ENCODE measurements around the gene SH3PXD2B. TPM values are rescaled to one million over a fixed set of nuclear protein-coding genes. Genes with fewer than 3 reads are reported as not detected.

Gene SH3PXD2B
- total RNA-seq, 1 donor from 2014 or later = 62.4 TPM

DNA sequence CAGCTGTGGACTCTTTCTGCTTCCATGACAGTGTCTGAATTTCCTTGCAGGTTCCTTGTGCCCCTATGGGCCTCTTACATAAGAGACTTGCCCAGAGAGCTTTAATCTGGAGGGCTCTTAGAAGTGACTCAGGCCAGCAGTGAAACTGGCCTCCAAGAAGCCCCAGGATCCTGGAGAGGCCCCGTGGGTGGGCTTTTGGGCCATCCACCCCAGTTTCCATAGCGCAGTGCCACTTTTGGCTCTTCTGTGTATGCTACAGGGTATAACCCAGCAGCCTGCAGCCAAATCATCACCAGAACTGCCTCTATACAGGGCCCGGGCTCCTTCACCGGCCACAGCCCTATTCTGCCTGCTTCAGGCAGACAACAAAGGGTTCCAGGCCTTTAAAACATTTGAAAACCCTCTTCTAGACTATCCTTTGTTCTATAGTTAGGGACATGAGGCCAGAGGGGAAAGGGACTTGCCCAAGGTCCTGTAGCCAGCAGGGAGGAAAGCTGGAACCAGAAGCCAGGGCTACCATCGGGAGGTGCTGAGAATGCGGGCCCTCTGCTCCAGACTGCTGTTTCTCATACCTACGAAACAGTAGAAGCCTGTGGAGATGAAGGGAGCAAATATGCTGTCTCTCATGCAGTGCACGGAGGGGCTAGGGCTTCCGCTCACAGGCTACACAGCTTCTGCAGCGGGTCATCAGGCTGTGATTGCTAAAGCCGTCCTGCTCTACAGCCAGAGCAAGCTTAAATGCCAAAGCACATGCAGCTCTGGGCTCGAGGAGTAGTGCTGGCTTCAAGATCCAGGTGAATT, 18.0 kb downstream of the SH3PXD2B start:
- TF ChIP-seq CTCF (IDR thresholded peaks at IDR 0.05; ENCODE audit: insufficient read depth, low read length, poor library complexity, severe bottlenecking) = no peak
- no peak for DNase-seq (ENCODE audit: low read depth)
- Histone ChIP-seq H3K36me3 (ENCODE audit: control insufficient read depth, insufficient read depth, low read length) (no peaks in the 10 kb centered on the region), H3K4me3 (ENCODE audit: low read depth, low read length) (no peak overlapping the region), H3K27me3 (ENCODE audit: control insufficient read depth, insufficient read depth, low read length) (no peaks in the 10 kb centered on the region)

DNA sequence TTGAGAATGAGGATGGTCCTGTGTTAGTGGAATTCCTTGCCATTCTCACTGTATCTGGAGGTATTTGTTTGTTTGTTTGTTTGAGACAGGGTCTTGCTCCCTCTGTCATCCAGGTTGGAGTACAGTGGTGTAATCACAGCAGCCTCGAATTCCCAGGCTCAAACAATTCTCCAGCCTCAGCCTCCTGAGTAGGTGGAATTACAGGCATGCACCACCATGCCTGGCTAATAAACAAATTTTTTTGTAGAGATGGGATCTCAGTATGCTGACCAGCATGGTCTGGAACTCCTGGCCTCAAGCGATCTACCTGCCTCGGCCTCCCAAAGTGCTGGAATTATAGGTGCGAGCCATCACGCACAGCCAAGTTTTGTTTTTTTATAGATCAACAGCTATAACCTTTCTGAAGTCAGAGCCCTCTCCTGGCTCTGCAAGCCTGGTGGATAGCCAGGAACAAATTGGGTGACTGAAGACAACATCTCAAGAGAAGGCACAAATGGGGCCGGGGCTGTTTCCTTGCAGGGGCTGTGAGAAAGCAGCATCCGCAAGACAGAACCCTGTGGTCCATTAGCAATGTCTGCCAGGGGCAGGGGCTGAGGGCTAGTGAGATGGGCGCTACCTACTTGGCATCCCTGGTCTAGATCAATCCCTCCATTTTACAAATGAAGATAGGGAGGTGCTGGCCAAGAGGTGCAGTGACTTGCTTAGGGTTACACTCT, 18.8 kb downstream of the SH3PXD2B start:
- Histone ChIP-seq H3K27me3 (ENCODE audit: control insufficient read depth, insufficient read depth, low read length) (no peaks in the 10 kb centered on the region), H3K36me3 (ENCODE audit: control insufficient read depth, insufficient read depth, low read length) (no peaks in the 10 kb centered on the region), H3K4me3 (ENCODE audit: low read depth, low read length) (no peak overlapping the region)
- no peak for DNase-seq (ENCODE audit: low read depth)
- TF ChIP-seq CTCF (IDR thresholded peaks at IDR 0.05; ENCODE audit: insufficient read depth, low read length, poor library complexity, severe bottlenecking) = no peak

DNA sequence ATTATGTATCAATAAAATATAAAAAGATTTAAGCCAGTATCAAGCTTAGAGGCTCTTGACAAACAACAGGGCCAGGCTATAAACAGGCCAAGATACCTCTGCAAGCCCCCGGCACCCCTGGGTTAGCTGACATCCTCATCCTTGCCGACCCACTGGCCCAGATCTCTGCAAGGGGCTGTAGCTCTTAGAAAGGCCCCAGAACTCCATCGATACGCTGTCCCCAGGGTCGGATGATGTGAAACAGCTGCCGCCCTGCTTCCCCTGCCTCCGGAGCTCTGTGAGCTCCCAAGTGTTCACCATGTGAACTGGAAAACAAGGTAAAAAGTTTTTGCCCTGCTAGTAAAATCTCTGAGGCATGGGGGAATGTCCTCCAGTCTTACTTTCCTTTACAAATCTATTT, 20.1 kb downstream of the SH3PXD2B start:
- TF ChIP-seq CTCF (IDR thresholded peaks at IDR 0.05; ENCODE audit: insufficient read depth, low read length, poor library complexity, severe bottlenecking) = no peak
- Histone ChIP-seq H3K27me3 (ENCODE audit: control insufficient read depth, insufficient read depth, low read length) (no peaks in the 10 kb centered on the region), H3K4me3 (ENCODE audit: low read depth, low read length) (no peak overlapping the region), H3K36me3 (ENCODE audit: control insufficient read depth, insufficient read depth, low read length) (no peaks in the 10 kb centered on the region)
- no peak for DNase-seq (ENCODE audit: low read depth)

DNA sequence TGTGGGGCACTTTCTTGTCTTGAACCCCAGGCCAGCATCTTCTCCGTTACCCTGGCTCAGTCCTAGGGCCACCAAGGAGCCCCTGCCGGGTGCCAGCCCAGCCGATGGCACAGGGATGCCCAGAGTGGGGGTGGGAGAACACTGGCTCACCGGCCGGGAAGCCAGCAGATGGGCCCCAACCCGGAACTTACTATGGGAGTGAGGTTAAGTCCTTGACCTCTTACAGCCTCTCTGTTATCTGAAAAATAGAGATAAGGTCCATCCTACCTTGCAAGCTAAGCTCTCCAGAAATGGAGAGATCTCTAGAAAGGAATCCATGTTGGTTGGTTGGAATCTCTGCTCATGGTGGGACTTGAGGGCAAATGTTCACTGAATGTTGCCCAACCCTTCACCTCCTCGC, 20.8 kb downstream of the SH3PXD2B start:
- TF ChIP-seq CTCF (IDR thresholded peaks at IDR 0.05; ENCODE audit: insufficient read depth, low read length, poor library complexity, severe bottlenecking) = no peak
- H3K4me3 ChIP-seq (ENCODE audit: low read depth, low read length) = no peak overlapping the region
- H3K36me3 ChIP-seq (ENCODE audit: control insufficient read depth, insufficient read depth, low read length) = no peaks in the 10 kb centered on the region
- DNase-seq (ENCODE audit: low read depth) = no peak
- H3K27me3 ChIP-seq (ENCODE audit: control insufficient read depth, insufficient read depth, low read length) = no peaks in the 10 kb centered on the region

DNA sequence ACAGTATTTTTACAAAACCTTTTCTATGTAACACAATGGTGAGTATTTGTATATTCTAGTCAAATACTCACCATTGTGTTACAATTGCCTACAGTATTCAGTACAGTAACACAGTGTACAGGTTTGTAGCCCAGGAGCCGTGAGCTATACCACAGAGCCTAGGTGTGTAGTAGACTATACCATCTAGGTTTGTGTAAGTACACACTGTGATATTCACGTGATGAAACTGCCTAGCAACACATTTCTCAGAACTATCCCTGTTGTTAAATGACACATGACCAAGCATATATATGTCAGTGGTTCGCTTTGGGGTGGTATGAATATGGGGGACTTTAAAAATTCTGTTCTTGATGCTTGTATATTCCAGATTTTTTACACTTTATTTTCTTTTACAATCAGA, 21.3 kb downstream of the SH3PXD2B start:
- Histone ChIP-seq H3K27me3 (ENCODE audit: control insufficient read depth, insufficient read depth, low read length) (no peaks in the 10 kb centered on the region), H3K4me3 (ENCODE audit: low read depth, low read length) (no peak overlapping the region), H3K36me3 (ENCODE audit: control insufficient read depth, insufficient read depth, low read length) (no peaks in the 10 kb centered on the region)
- no peak for DNase-seq (ENCODE audit: low read depth)
- TF ChIP-seq CTCF (IDR thresholded peaks at IDR 0.05; ENCODE audit: insufficient read depth, low read length, poor library complexity, severe bottlenecking) = no peak

Measured in kidney epithelial cell (primary cell).